HEK293T (cell line): Measurements from ENCODE around the gene CDH2.

Source experiments
- FOXM1 ChIP-seq: fragments of 450-650 bp; IDR thresholded peaks from 2 replicates; pipeline ENCODE4 v1.6.1; 2017; ENCODE audit warnings: mild to moderate bottlenecking, borderline replicate concordance
- SP1 ChIP-seq: fragments of 450-650 bp; IDR thresholded peaks from 2 replicates; pipeline ENCODE4 v1.6.1; 2017
- TARDBP ChIP-seq: fragments of 450-650 bp; IDR thresholded peaks from 2 replicates; pipeline ENCODE4 v1.6.1; 2016
- ZNF384 ChIP-seq: fragments of 450-650 bp; IDR thresholded peaks from 2 replicates; pipeline ENCODE4 v1.6.1; 2016

- TF ChIP-seq ZNF384 (no peak), SP1 (no peak), TARDBP (no peak), FOXM1 (no peak)
These were observed 816 bp downstream of the CDH2 start for GRCh38 chr18:28175930-28176697.
